ENCODE results near the gene ADAMTSL1. TPM values are rescaled to one million over a fixed set of nuclear protein-coding genes. Genes with fewer than 3 reads are reported as not detected.

Gene ADAMTSL1
- total RNA-seq, 1 donor: 0.10 TPM

- no peaks in the 10 kb centered on the region for H3K9me3 ChIP-seq (ENCODE audit: low read depth, low read length)
- no peak overlapping the region for H3K4me3 ChIP-seq (ENCODE audit: low read length)
- H3K27me3 ChIP-seq (ENCODE audit: insufficient read depth, low read length): no peaks in the 10 kb centered on the region
- H3K4me1 ChIP-seq (ENCODE audit: insufficient read depth, low read length): no peaks in the 10 kb centered on the region
Observed at GRCh38 chr9:18739127-18739526, 265.2 kb downstream of the ADAMTSL1 start.

GRCh38 chr9:18739641-18740318 is 265.8 kb downstream of the ADAMTSL1 start:
- Histone ChIP-seq H3K4me1 (ENCODE audit: insufficient read depth, low read length) (no peaks in the 10 kb centered on the region), H3K27me3 (ENCODE audit: insufficient read depth, low read length) (no peaks in the 10 kb centered on the region), H3K9me3 (ENCODE audit: low read depth, low read length) (no peaks in the 10 kb centered on the region), H3K4me3 (ENCODE audit: low read length) (no peak overlapping the region)

- H3K4me1 ChIP-seq (ENCODE audit: insufficient read depth, low read length): no peaks in the 10 kb centered on the region
- H3K4me3 ChIP-seq (ENCODE audit: low read length): no peak overlapping the region
- H3K9me3 ChIP-seq (ENCODE audit: low read depth, low read length): no peaks in the 10 kb centered on the region
- H3K27me3 ChIP-seq (ENCODE audit: insufficient read depth, low read length): no peaks in the 10 kb centered on the region
Observed at GRCh38 chr9:18741359-18741758, 267.4 kb downstream of the ADAMTSL1 start.

- Histone ChIP-seq H3K4me3 (ENCODE audit: low read length) (no peak overlapping the region), H3K4me1 (ENCODE audit: insufficient read depth, low read length) (no peaks in the 10 kb centered on the region), H3K27me3 (ENCODE audit: insufficient read depth, low read length) (no peaks in the 10 kb centered on the region), H3K9me3 (ENCODE audit: low read depth, low read length) (no peaks in the 10 kb centered on the region)
Observed at GRCh38 chr9:18741945-18742344, 268.0 kb downstream of the ADAMTSL1 start.

GRCh38 chr9:18743421-18743820 is 269.5 kb downstream of the ADAMTSL1 start:
- no peaks in the 10 kb centered on the region for H3K27me3 ChIP-seq (ENCODE audit: insufficient read depth, low read length)
- H3K4me3 ChIP-seq (ENCODE audit: low read length): no peak overlapping the region
- H3K4me1 ChIP-seq (ENCODE audit: insufficient read depth, low read length): no peaks in the 10 kb centered on the region
- no peaks in the 10 kb centered on the region for H3K9me3 ChIP-seq (ENCODE audit: low read depth, low read length)

GRCh38 chr9:18743971-18744370 is 270.0 kb downstream of the ADAMTSL1 start:
- H3K9me3 ChIP-seq (ENCODE audit: low read depth, low read length): no peaks in the 10 kb centered on the region
- H3K4me3 ChIP-seq (ENCODE audit: low read length): no peak overlapping the region
- H3K4me1 ChIP-seq (ENCODE audit: insufficient read depth, low read length): no peaks in the 10 kb centered on the region
- H3K27me3 ChIP-seq (ENCODE audit: insufficient read depth, low read length): no peaks in the 10 kb centered on the region

- H3K27me3 ChIP-seq (ENCODE audit: insufficient read depth, low read length): no peaks in the 10 kb centered on the region
- no peaks in the 10 kb centered on the region for H3K4me1 ChIP-seq (ENCODE audit: insufficient read depth, low read length)
- no peak overlapping the region for H3K4me3 ChIP-seq (ENCODE audit: low read length)
- no peaks in the 10 kb centered on the region for H3K9me3 ChIP-seq (ENCODE audit: low read depth, low read length)
Observed at GRCh38 chr9:18745710-18746109, 271.8 kb downstream of the ADAMTSL1 start.

- Histone ChIP-seq H3K4me1 (ENCODE audit: insufficient read depth, low read length) (no peaks in the 10 kb centered on the region), H3K4me3 (ENCODE audit: low read length) (no peak overlapping the region), H3K9me3 (ENCODE audit: low read depth, low read length) (no peaks in the 10 kb centered on the region), H3K27me3 (ENCODE audit: insufficient read depth, low read length) (no peaks in the 10 kb centered on the region)
Observed at GRCh38 chr9:18746631-18747030, 272.7 kb downstream of the ADAMTSL1 start.

GRCh38 chr9:18747595-18747994 is 273.6 kb downstream of the ADAMTSL1 start:
- Histone ChIP-seq H3K4me1 (ENCODE audit: insufficient read depth, low read length) (no peaks in the 10 kb centered on the region), H3K4me3 (ENCODE audit: low read length) (no peak overlapping the region), H3K27me3 (ENCODE audit: insufficient read depth, low read length) (no peaks in the 10 kb centered on the region), H3K9me3 (ENCODE audit: low read depth, low read length) (no peaks in the 10 kb centered on the region)

GRCh38 chr9:18748251-18748701 is 274.3 kb downstream of the ADAMTSL1 start:
- Histone ChIP-seq H3K4me3 (ENCODE audit: low read length) (no peak overlapping the region), H3K4me1 (ENCODE audit: insufficient read depth, low read length) (no peaks in the 10 kb centered on the region), H3K27me3 (ENCODE audit: insufficient read depth, low read length) (no peaks in the 10 kb centered on the region), H3K9me3 (ENCODE audit: low read depth, low read length) (no peaks in the 10 kb centered on the region)

GRCh38 chr9:18749711-18750110 is 275.8 kb downstream of the ADAMTSL1 start:
- Histone ChIP-seq H3K9me3 (ENCODE audit: low read depth, low read length) (no peaks in the 10 kb centered on the region), H3K4me3 (ENCODE audit: low read length) (no peak overlapping the region), H3K27me3 (ENCODE audit: insufficient read depth, low read length) (no peaks in the 10 kb centered on the region), H3K4me1 (ENCODE audit: insufficient read depth, low read length) (no peaks in the 10 kb centered on the region)

GRCh38 chr9:18753904-18754303 is 280.0 kb downstream of the ADAMTSL1 start:
- H3K9me3 ChIP-seq (ENCODE audit: low read depth, low read length): no peaks in the 10 kb centered on the region
- H3K27me3 ChIP-seq (ENCODE audit: insufficient read depth, low read length): no peaks in the 10 kb centered on the region

GRCh38 chr9:18754537-18754936 is 280.6 kb downstream of the ADAMTSL1 start:
- Histone ChIP-seq H3K4me3 (ENCODE audit: low read length) (no peak overlapping the region), H3K4me1 (ENCODE audit: insufficient read depth, low read length) (no peaks in the 10 kb centered on the region), H3K9me3 (ENCODE audit: low read depth, low read length) (no peaks in the 10 kb centered on the region), H3K27me3 (ENCODE audit: insufficient read depth, low read length) (no peaks in the 10 kb centered on the region)

More at GRCh38 chr9:18753904-18754303, 280.0 kb downstream of the ADAMTSL1 start:
- Histone ChIP-seq H3K4me1 (ENCODE audit: insufficient read depth, low read length) (no peaks in the 10 kb centered on the region), H3K4me3 (ENCODE audit: low read length) (no peak overlapping the region)

GRCh38 chr9:18755263-18755662 is 281.3 kb downstream of the ADAMTSL1 start:
- H3K4me3 ChIP-seq (ENCODE audit: low read length): no peak overlapping the region
- H3K27me3 ChIP-seq (ENCODE audit: insufficient read depth, low read length): no peaks in the 10 kb centered on the region
- H3K4me1 ChIP-seq (ENCODE audit: insufficient read depth, low read length): no peaks in the 10 kb centered on the region
- no peaks in the 10 kb centered on the region for H3K9me3 ChIP-seq (ENCODE audit: low read depth, low read length)

GRCh38 chr9:18756712-18757125 is 282.8 kb downstream of the ADAMTSL1 start:
- Histone ChIP-seq H3K4me3 (ENCODE audit: low read length) (no peak overlapping the region), H3K4me1 (ENCODE audit: insufficient read depth, low read length) (no peaks in the 10 kb centered on the region), H3K27me3 (ENCODE audit: insufficient read depth, low read length) (no peaks in the 10 kb centered on the region), H3K9me3 (ENCODE audit: low read depth, low read length) (no peaks in the 10 kb centered on the region)

GRCh38 chr9:18759827-18760226 is 285.9 kb downstream of the ADAMTSL1 start:
- no peaks in the 10 kb centered on the region for H3K27me3 ChIP-seq (ENCODE audit: insufficient read depth, low read length)
- no peak overlapping the region for H3K4me3 ChIP-seq (ENCODE audit: low read length)
- H3K9me3 ChIP-seq (ENCODE audit: low read depth, low read length): no peaks in the 10 kb centered on the region

More at GRCh38 chr9:18759827-18760226, 285.9 kb downstream of the ADAMTSL1 start:
- H3K4me1 ChIP-seq (ENCODE audit: insufficient read depth, low read length): no peaks in the 10 kb centered on the region

All from mononuclear cell (primary cell).